ENCODE results near the gene CLDN1. TPM values are rescaled to one million over a fixed set of nuclear protein-coding genes. Genes with fewer than 3 reads are reported as not detected.
A peak's percentile ranks its signal among the peaks of the same experiment; 100 is the strongest.

The CLDN1 gene
- total and polyA plus RNA-seq, 5 donors, result 1.2 to 2.0 (median 1.3) TPM

DNA sequence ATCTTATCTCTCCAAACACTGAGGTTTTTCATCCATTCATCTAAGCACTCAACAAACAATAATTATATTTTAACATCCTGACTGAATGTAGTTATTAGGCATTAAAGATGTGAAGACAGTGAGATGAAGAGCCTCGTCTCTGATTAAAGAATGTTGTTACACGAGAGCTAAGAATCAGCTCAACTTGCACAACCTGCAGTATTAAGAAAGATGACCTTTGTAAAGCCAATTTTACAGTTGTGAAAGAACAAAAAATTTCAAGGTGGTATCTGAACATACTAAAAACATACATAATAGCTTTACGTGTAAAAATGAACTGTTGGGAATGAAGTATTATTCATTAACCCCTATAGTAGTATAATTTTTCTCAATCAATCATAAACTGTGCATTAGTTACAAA is 12.8 kb downstream of the CLDN1 start:
- WGBS, result 66% methylated on average over 3 of the region's 3 CpGs
- Histone ChIP-seq H3K9me3 (ENCODE audit: control insufficient read depth, low read length) (no peaks in the 10 kb centered on the region), H3K27me3 (ENCODE audit: control insufficient read depth, insufficient read depth) (no peaks in the 10 kb centered on the region), H3K27ac (ENCODE audit: low read length) (no peak overlapping the region), H3K4me1 (ENCODE audit: control insufficient read depth, insufficient read depth, low read length) (no peaks in the 10 kb centered on the region), H3K4me3 (ENCODE audit: low read length) (no peak overlapping the region)
- DNase-seq, result no peak
- no peak for ATAC-seq
- intact Hi-C loops (cut with DNase I), result no loop called here

- H3K27ac ChIP-seq (ENCODE audit: low read length), result no peak overlapping the region
- no peak overlapping the region for H3K4me3 ChIP-seq (ENCODE audit: low read length)
- DNase-seq (no peak), ATAC-seq (no peak)
- intact Hi-C loops (cut with DNase I), result no loop called here
- H3K9me3 ChIP-seq (ENCODE audit: control insufficient read depth, low read length), result no peaks in the 10 kb centered on the region
- 90% methylated on average over 5 of the region's 5 CpGs for WGBS
- H3K4me1 ChIP-seq (ENCODE audit: control insufficient read depth, insufficient read depth, low read length), result no peaks in the 10 kb centered on the region
- H3K27me3 ChIP-seq (ENCODE audit: control insufficient read depth, insufficient read depth), result no peaks in the 10 kb centered on the region
Measured at GRCh38 chr3:190308154-190308553, 14.1 kb downstream of the CLDN1 start.

- no peak for ATAC-seq
- WGBS, result 58% methylated on average over 1 of the region's 1 CpG
- no peaks in the 10 kb centered on the region for H3K27me3 ChIP-seq (ENCODE audit: control insufficient read depth, insufficient read depth)
- H3K4me1 ChIP-seq (ENCODE audit: control insufficient read depth, insufficient read depth, low read length), result no peaks in the 10 kb centered on the region
- intact Hi-C loops (cut with DNase I), result no loop called here
- DNase-seq, result no peak
- no peak overlapping the region for H3K27ac ChIP-seq (ENCODE audit: low read length)
- H3K4me3 ChIP-seq (ENCODE audit: low read length), result no peak overlapping the region
- H3K9me3 ChIP-seq (ENCODE audit: control insufficient read depth, low read length), result no peaks in the 10 kb centered on the region
Measured at GRCh38 chr3:190307164-190307545, 15.1 kb downstream of the CLDN1 start.

GRCh38 chr3:190306513-190307163 is 15.6 kb downstream of the CLDN1 start:
- Histone ChIP-seq H3K4me3 (ENCODE audit: low read length) (no peak overlapping the region), H3K9me3 (ENCODE audit: control insufficient read depth, low read length) (no peaks in the 10 kb centered on the region), H3K4me1 (ENCODE audit: control insufficient read depth, insufficient read depth, low read length) (no peaks in the 10 kb centered on the region), H3K27me3 (ENCODE audit: control insufficient read depth, insufficient read depth) (no peaks in the 10 kb centered on the region), H3K27ac (ENCODE audit: low read length) (no peak overlapping the region)
- ATAC-seq, result peak; percentile 43 to 78
- intact Hi-C loops (cut with DNase I), result no loop called here
- 71% methylated on average over 4 of the region's 4 CpGs for WGBS
- no peak for DNase-seq

GRCh38 chr3:190306026-190306425 is 16.2 kb downstream of the CLDN1 start:
- DNase-seq (no peak), ATAC-seq (no peak)
- Histone ChIP-seq H3K27me3 (ENCODE audit: control insufficient read depth, insufficient read depth) (no peaks in the 10 kb centered on the region), H3K4me3 (ENCODE audit: low read length) (no peak overlapping the region), H3K4me1 (ENCODE audit: control insufficient read depth, insufficient read depth, low read length) (no peaks in the 10 kb centered on the region), H3K27ac (ENCODE audit: low read length) (no peak overlapping the region), H3K9me3 (ENCODE audit: control insufficient read depth, low read length) (no peaks in the 10 kb centered on the region)
- 69% methylated on average over 3 of the region's 3 CpGs for WGBS
- intact Hi-C loops (cut with DNase I), result no loop called here

GRCh38 chr3:190305406-190305805 is 16.8 kb downstream of the CLDN1 start:
- H3K4me1 ChIP-seq (ENCODE audit: control insufficient read depth, insufficient read depth, low read length), result no peaks in the 10 kb centered on the region
- DNase-seq (no peak), ATAC-seq (no peak)
- H3K27me3 ChIP-seq (ENCODE audit: control insufficient read depth, insufficient read depth), result no peaks in the 10 kb centered on the region
- H3K4me3 ChIP-seq (ENCODE audit: low read length), result no peak overlapping the region
- no peak overlapping the region for H3K27ac ChIP-seq (ENCODE audit: low read length)
- intact Hi-C loops (cut with DNase I), result no loop called here
- H3K9me3 ChIP-seq (ENCODE audit: control insufficient read depth, low read length), result no peaks in the 10 kb centered on the region

GRCh38 chr3:190303884-190304283 is 18.4 kb downstream of the CLDN1 start:
- ATAC-seq (no peak), DNase-seq (no peak)
- intact Hi-C loops (cut with DNase I), result no loop called here
- 88% methylated on average over 1 of the region's 1 CpG for WGBS
- no peaks in the 10 kb centered on the region for H3K27me3 ChIP-seq (ENCODE audit: control insufficient read depth, insufficient read depth)
- H3K4me1 ChIP-seq (ENCODE audit: control insufficient read depth, insufficient read depth, low read length), result no peaks in the 10 kb centered on the region
- H3K4me3 ChIP-seq (ENCODE audit: low read length), result no peak overlapping the region
- H3K27ac ChIP-seq (ENCODE audit: low read length), result no peak overlapping the region
- H3K9me3 ChIP-seq (ENCODE audit: control insufficient read depth, low read length), result no peaks in the 10 kb centered on the region

- H3K27ac ChIP-seq (ENCODE audit: low read length), result no peak overlapping the region
- 88% methylated on average over 3 of the region's 3 CpGs for WGBS
- no peak overlapping the region for H3K4me3 ChIP-seq (ENCODE audit: low read length)
- intact Hi-C loops (cut with DNase I), result no loop called here
- no peak for DNase-seq
- no peak for ATAC-seq
- no peaks in the 10 kb centered on the region for H3K27me3 ChIP-seq (ENCODE audit: control insufficient read depth, insufficient read depth)
- H3K9me3 ChIP-seq (ENCODE audit: control insufficient read depth, low read length), result no peaks in the 10 kb centered on the region
- H3K4me1 ChIP-seq (ENCODE audit: control insufficient read depth, insufficient read depth, low read length), result no peaks in the 10 kb centered on the region
Measured at GRCh38 chr3:190302212-190302867, 19.9 kb downstream of the CLDN1 start.

DNA sequence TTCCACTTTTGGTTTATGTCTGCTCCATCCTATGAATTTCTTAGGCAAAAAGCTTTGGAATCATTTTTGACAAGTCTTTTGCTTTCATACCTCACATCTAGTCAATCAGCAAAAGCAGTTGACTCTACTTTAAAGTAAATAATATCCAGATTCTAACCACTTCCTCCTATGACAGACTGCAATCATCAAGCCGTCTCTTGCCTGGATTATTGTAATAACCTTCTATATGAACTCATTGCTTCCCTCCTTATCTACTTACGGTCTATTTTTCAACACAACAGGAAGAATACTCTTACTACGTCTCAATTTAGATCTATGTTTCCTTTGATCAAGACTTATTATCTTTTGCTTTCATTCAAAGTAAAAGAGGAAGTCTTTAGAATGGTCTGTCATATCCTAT is 20.7 kb downstream of the CLDN1 start:
- intact Hi-C loops (cut with DNase I), result no loop called here

GRCh38 chr3:190299969-190300368 is 22.3 kb downstream of the CLDN1 start:
- Histone ChIP-seq H3K4me3 (ENCODE audit: low read length) (no peak overlapping the region), H3K4me1 (ENCODE audit: control insufficient read depth, insufficient read depth, low read length) (no peaks in the 10 kb centered on the region), H3K27ac (ENCODE audit: low read length) (no peak overlapping the region), H3K27me3 (ENCODE audit: control insufficient read depth, insufficient read depth) (no peaks in the 10 kb centered on the region), H3K9me3 (ENCODE audit: control insufficient read depth, low read length) (no peaks in the 10 kb centered on the region)
- DNase-seq, result no peak
- no peak for ATAC-seq
- intact Hi-C loops (cut with DNase I), result no loop called here
- 52% methylated on average over 4 of the region's 4 CpGs for WGBS

More for the DNA sequence above, 20.7 kb downstream of the CLDN1 start:
- H3K4me3 ChIP-seq (ENCODE audit: low read length), result no peak overlapping the region
- H3K4me1 ChIP-seq (ENCODE audit: control insufficient read depth, insufficient read depth, low read length), result no peaks in the 10 kb centered on the region
- H3K9me3 ChIP-seq (ENCODE audit: control insufficient read depth, low read length), result no peaks in the 10 kb centered on the region
- no peak for ATAC-seq
- WGBS, result 29% methylated on average over 3 of the region's 3 CpGs
- no peak for DNase-seq
- H3K27ac ChIP-seq (ENCODE audit: low read length), result no peak overlapping the region
- H3K27me3 ChIP-seq (ENCODE audit: control insufficient read depth, insufficient read depth), result no peaks in the 10 kb centered on the region

DNA sequence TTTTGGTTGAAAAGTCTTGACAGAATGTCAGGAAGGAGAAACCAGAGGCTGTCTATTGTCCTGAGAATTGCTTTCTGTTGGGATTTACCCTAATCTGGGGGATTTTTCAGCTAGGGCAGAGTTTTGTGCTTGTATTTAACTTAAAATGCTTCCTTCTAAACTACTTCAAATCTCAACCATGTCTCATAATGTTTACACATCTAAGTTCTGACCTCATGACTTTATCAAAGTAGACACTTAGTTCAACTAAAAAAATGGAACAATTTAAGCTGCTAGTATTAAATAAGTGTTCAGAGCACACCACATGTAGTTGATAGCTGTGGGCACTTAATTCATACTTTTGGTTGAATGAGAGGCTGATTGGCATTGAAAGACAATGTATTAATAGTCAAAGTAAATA is 28.2 kb downstream of the CLDN1 start:
- no peaks in the 10 kb centered on the region for H3K27me3 ChIP-seq (ENCODE audit: control insufficient read depth, insufficient read depth)
- H3K27ac ChIP-seq (ENCODE audit: low read length), result no peak overlapping the region
- ATAC-seq (no peak), DNase-seq (no peak)
- intact Hi-C loops (cut with DNase I), result no loop called here
- no peak overlapping the region for H3K4me3 ChIP-seq (ENCODE audit: low read length)
- peaks cover 2% of the 10 kb centered on the region for H3K9me3 ChIP-seq (ENCODE audit: control insufficient read depth, low read length)
- no peaks in the 10 kb centered on the region for H3K4me1 ChIP-seq (ENCODE audit: control insufficient read depth, insufficient read depth, low read length)

DNA sequence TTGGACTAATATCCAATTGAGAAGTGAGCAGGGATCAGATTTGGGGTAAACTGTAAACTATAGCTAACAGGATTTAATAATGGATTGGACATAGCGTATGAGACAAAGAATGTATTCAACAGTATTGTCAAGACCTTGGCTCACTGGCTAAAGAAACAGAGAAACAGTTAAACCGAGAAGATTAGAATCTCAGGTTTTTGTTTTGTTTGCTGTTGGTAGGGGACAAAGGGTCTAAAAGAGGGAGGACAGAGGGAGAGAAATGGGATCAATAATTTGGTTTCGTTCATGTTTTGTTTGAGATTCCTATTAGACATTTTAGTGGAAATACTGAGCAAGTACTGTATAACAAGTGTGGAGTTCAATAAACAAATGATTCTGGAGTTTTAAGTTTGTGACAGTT is 28.6 kb downstream of the CLDN1 start:
- Histone ChIP-seq H3K27ac (ENCODE audit: low read length) (no peak overlapping the region), H3K4me3 (ENCODE audit: low read length) (no peak overlapping the region), H3K27me3 (ENCODE audit: control insufficient read depth, insufficient read depth) (no peaks in the 10 kb centered on the region), H3K9me3 (ENCODE audit: control insufficient read depth, low read length) (peaks cover 2% of the 10 kb centered on the region), H3K4me1 (ENCODE audit: control insufficient read depth, insufficient read depth, low read length) (no peaks in the 10 kb centered on the region)
- intact Hi-C loops (cut with DNase I), result no loop called here
- ATAC-seq (no peak), DNase-seq (no peak)
- 87% methylated on average over 3 of the region's 3 CpGs for WGBS
